NCI-H69 (cell line): ENCODE results near the gene SLC8A1.
"Not testable (repeated sequence)": the region's sequence is repeated elsewhere in the genome, so short reads cannot be mapped to it uniquely, and the experiment has no call there.

ENCODE experiments used
- DNase-seq: peaks from one replicate; lab custom pipeline; 2025; lab: John Stamatoyannopoulos, UW

Gene SLC8A1

GRCh38 chr2:40108851-40109250 is 343.0 kb downstream of the SLC8A1 start:
- no peak for DNase-seq

GRCh38 chr2:40106061-40106460 is 345.8 kb downstream of the SLC8A1 start:
- no peak for DNase-seq

GRCh38 chr2:40105593-40105992 is 346.3 kb downstream of the SLC8A1 start:
- no peak for DNase-seq

GRCh38 chr2:40103590-40103989 is 348.3 kb downstream of the SLC8A1 start:
- no peak for DNase-seq

GRCh38 chr2:40103163-40103562 is 348.7 kb downstream of the SLC8A1 start:
- no peak for DNase-seq

- DNase-seq, result no peak
These were observed 349.4 kb downstream of the SLC8A1 start for GRCh38 chr2:40102447-40102846.

- peak; percentile 57 for DNase-seq
These were observed 350.7 kb downstream of the SLC8A1 start for GRCh38 chr2:40101131-40101575.

- no peak for DNase-seq
These were observed 351.2 kb downstream of the SLC8A1 start for GRCh38 chr2:40100676-40101075.

GRCh38 chr2:40098786-40099470 is 353.0 kb downstream of the SLC8A1 start:
- DNase-seq, result no peak

GRCh38 chr2:40097691-40098385 is 354.1 kb downstream of the SLC8A1 start:
- DNase-seq, result peak; percentile 62

- peak; percentile 49 for DNase-seq
These were observed 355.5 kb downstream of the SLC8A1 start for GRCh38 chr2:40096360-40096759.

GRCh38 chr2:40095000-40095399 is 356.9 kb downstream of the SLC8A1 start:
- DNase-seq, result peak; percentile 11

- no peak for DNase-seq
These were observed 357.4 kb downstream of the SLC8A1 start for GRCh38 chr2:40094451-40094850.

GRCh38 chr2:40093021-40093675 is 358.7 kb downstream of the SLC8A1 start:
- no peak for DNase-seq

- peak; percentile 69 for DNase-seq
These were observed 361.8 kb downstream of the SLC8A1 start for GRCh38 chr2:40090044-40090443.

GRCh38 chr2:40087927-40088326 is 364.0 kb downstream of the SLC8A1 start:
- no peak for DNase-seq

GRCh38 chr2:40087434-40087833 is 364.5 kb downstream of the SLC8A1 start:
- no peak for DNase-seq

GRCh38 chr2:40085786-40086185 is 366.1 kb downstream of the SLC8A1 start:
- no peak for DNase-seq

- not testable (repeated sequence) for DNase-seq
These were observed 378.6 kb downstream of the SLC8A1 start for GRCh38 chr2:40073336-40073735.

- DNase-seq, result no peak
These were observed 379.3 kb downstream of the SLC8A1 start for GRCh38 chr2:40072442-40073232.

GRCh38 chr2:40062381-40062780 is 389.5 kb downstream of the SLC8A1 start:
- DNase-seq, result peak; percentile 78

GRCh38 chr2:40049781-40050180 is 402.1 kb downstream of the SLC8A1 start:
- peak; percentile 91 for DNase-seq
